K562 (cell line): Measurements from ENCODE around the gene XPNPEP1. TPM values are rescaled to one million over a fixed set of nuclear protein-coding genes. Genes with fewer than 3 reads are reported as not detected.

Experiments
- polyA plus RNA-seq, 8 experiments: library from polyadenylated mRNA; depleted of rRNA in 4 of 8; stranded (reverse) in 5 of 8; unstranded in 3 of 8; fragments of >200 nt; fragmentation: Nextera tagmentation in 2 of 8; fragmentation: Illumina TruSeq in 1 of 8; extraction: Ambion mirVana in 2 of 8; extraction: Trizol in 1 of 8; gene quantifications; 2 replicates each; pipeline versions ENCODE4 v1.2.1 to v1.2.3, GENCODE V29; 2011 to 2014; ENCODE audit warnings: inconsistent platforms in 1 of 8, missing spikeins in 1 of 8
- small RNA-seq: library from RNA; depleted of rRNA; stranded (forward); fragments of <200 nt; gene quantifications from one replicate; pipeline ENCODE3, GENCODE V24; 2014
- total RNA-seq, 7 experiments: library from RNA; depleted of rRNA in 6 of 7; stranded (reverse); fragments of >200 nt in 6 of 7; fragmentation: Illumina TruSeq in 2 of 7; extraction: Trizol in 2 of 7; gene quantifications; 2 replicates each; pipeline versions ENCODE4 v1.2.1 to v1.2.3, GENCODE V29; 2011 to 2021; ENCODE audit warnings: low replicate concordance in 1 of 7

XPNPEP1 gene
- total and polyA plus RNA-seq, 9 of the 15 experiments (the other 6 are each of a cell fraction or from before 2014, with no cell fraction given) = 24.2 to 93.5 (median 40.1) TPM

Small RNA genes within 50 kb of the gene (small RNA-seq; reads per million reads assigned to genes)
- not detected for gene RNU4-5P

Other genes starting within 250 kb of the XPNPEP1 start
- gene ADD3, start 84.5 kb upstream of the XPNPEP1 start, total RNA-seq (2014; rRNA removed) = 24.7 and 25.4 TPM in 2 replicates
- gene ADD3, start 84.5 kb upstream of the XPNPEP1 start, total RNA-seq (2014; rRNA removed; fragmentation: Illumina TruSeq; extraction: Trizol) = 44.9 and 52.7 TPM in 2 replicates
- gene ADD3, start 84.5 kb upstream of the XPNPEP1 start, total RNA-seq (2015; rRNA removed; fragmentation: Illumina TruSeq; extraction: Trizol) = 42.6 and 46.0 TPM in 2 replicates
- gene ADD3, start 84.5 kb upstream of the XPNPEP1 start, total RNA-seq (2021) = 31.7 and 32.3 TPM in 2 replicates
- 98.7 and 125 TPM in 2 replicates for gene ADD3, start 84.5 kb upstream of the XPNPEP1 start, polyA plus RNA-seq (2011; rRNA removed)
- 53.4 and 95.6 TPM in 2 replicates for gene ADD3, start 84.5 kb upstream of the XPNPEP1 start, polyA plus RNA-seq (2014; fragmentation: Illumina TruSeq; extraction: Trizol)
- 10 to 100 TPM; 13.2 to 15.1 TPM for gene ADD3, start 84.5 kb upstream of the XPNPEP1 start, polyA plus RNA-seq (2014; fragmentation: Nextera tagmentation; extraction: Ambion mirVana)
- 25.1 and 31.7 TPM in 2 replicates for gene ADD3, start 84.5 kb upstream of the XPNPEP1 start, polyA plus RNA-seq (2014; rRNA removed)